Suprapubic skin (tissue), 4 donors: Measurements from ENCODE around the gene FBXO3. TPM values are rescaled to one million over a fixed set of nuclear protein-coding genes. Genes with fewer than 3 reads are reported as not detected.
A peak's percentile ranks its signal among the peaks of the same experiment; 100 is the strongest.
"Not testable (repeated sequence)": the region's sequence is repeated elsewhere in the genome, so short reads cannot be mapped to it uniquely, and the experiment has no call there.

Experiments used
- DNase-seq, 2 donors: peaks; one replicate each; pipeline ENCODE4 v3.0.0-alpha.2; 2019; ENCODE audit warnings: low spot score in 2 of 2
- H3K27ac ChIP-seq: fragments of 200-600 bp; sonication (generic); one replicate; pipeline ENCODE4 v1.5.1; 2019
- H3K27me3 ChIP-seq: fragments of 200-600 bp; sonication (generic); one replicate; pipeline ENCODE4 v1.5.1; 2019
- H3K36me3 ChIP-seq: fragments of 200-600 bp; sonication (generic); one replicate; pipeline ENCODE4 v1.5.1; 2019
- H3K4me1 ChIP-seq: fragments of 200-600 bp; sonication (generic); one replicate; pipeline ENCODE4 v1.5.1; 2019
- H3K4me3 ChIP-seq: fragments of 200-600 bp; sonication (generic); one replicate; pipeline ENCODE4 v1.5.1; 2019; ENCODE audit warnings: mild to moderate bottlenecking
- H3K9me3 ChIP-seq: fragments of 200-600 bp; sonication (generic); one replicate; pipeline ENCODE4 v1.5.1; 2019
- EP300 ChIP-seq: sonication (generic); formaldehyde crosslinking; IDR thresholded peaks from one replicate; pipeline ENCODE4 v1.6.1; 2017; ENCODE audit warnings: antibody characterized with exemption
- POLR2A ChIP-seq, 2 donors: fragments of 450-650 bp; IDR thresholded peaks; one replicate each; pipeline ENCODE4 v1.6.1; 2017; ENCODE audit warnings: antibody characterized with exemption in 2 of 2, mild to moderate bottlenecking in 2 of 2, moderate library complexity in 2 of 2
- POLR2AphosphoS5 ChIP-seq, 3 donors: sonication (generic); formaldehyde crosslinking; IDR thresholded peaks; one replicate each; pipeline ENCODE4 v1.6.1; 2017; ENCODE audit warnings: antibody characterized with exemption in 3 of 3
- WGBS: methylation state at CpG from one replicate; pipeline ENCODE4 v1.1.5; 2018; 5-methylcytosine and 5-hydroxymethylcytosine counted together
- total RNA-seq, 4 donors: library from RNA; depleted of rRNA; stranded (reverse); fragments of >200 nt; gene quantifications; one replicate each; pipeline ENCODE4 v1.1.0, GENCODE V29; 2016
- TF ChIP-seq, protein P1 (sequence below), 2 donors: fragments of 200-600 bp in 1 of 2; fragments of 450-650 bp in 1 of 2; sonication (generic) in 1 of 2; IDR thresholded peaks; one replicate each; pipeline ENCODE4 v1.5.1; 2016 to 2019; ENCODE audit warnings: antibody characterized with exemption in 2 of 2, mild to moderate bottlenecking in 1 of 2, moderate library complexity in 1 of 2

Gene FBXO3
- total RNA-seq, 4 donors from 2014 or later, result 35.4 to 47.5 (median 44.3) TPM

DNA sequence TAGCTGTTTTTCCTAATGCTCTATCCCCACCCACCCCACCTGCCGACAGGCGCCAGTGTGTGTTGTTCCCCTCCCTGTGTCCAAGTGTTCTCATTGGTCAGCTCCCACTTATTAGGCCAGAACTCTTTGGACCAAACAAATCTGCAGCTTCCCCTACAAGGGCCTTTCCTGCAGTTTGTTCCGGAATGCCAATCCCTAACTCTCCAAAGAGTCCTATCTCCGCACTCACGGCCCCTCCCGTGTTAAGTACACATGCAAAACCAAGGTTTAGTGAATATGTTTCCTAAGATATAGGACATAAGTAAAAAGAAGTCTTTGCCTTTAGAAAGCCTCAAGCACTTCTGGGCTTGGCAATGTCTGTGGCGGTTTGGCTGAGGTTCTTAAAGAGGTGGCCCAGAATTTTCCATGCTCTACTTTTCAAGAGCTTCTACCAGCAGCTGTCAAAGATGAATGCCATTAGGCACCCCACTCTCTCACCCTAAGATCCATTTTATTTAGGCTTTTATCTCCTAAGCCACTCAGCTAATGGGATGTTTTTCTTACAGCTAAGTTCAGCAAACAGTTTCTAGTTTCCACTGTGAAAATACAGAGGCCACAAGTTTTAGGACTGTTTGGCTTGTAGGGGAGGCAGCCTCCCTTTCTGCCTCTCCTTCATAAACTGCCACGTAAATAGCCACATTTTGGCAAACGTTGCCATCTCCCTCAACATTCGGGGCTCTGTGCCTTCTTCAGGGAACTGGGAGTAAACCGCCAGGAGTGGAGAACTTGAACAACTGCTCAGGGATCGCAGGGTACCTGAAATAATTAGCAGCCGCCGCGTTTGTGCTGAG lies 39.7 kb downstream of the FBXO3 start:
- H3K36me3 ChIP-seq, result peaks cover 5% of the 10 kb centered on the region
- peaks cover 61% of the 10 kb centered on the region for H3K4me1 ChIP-seq
- no peaks in the 10 kb centered on the region for H3K27me3 ChIP-seq
- TF ChIP-seq, protein P1, sequence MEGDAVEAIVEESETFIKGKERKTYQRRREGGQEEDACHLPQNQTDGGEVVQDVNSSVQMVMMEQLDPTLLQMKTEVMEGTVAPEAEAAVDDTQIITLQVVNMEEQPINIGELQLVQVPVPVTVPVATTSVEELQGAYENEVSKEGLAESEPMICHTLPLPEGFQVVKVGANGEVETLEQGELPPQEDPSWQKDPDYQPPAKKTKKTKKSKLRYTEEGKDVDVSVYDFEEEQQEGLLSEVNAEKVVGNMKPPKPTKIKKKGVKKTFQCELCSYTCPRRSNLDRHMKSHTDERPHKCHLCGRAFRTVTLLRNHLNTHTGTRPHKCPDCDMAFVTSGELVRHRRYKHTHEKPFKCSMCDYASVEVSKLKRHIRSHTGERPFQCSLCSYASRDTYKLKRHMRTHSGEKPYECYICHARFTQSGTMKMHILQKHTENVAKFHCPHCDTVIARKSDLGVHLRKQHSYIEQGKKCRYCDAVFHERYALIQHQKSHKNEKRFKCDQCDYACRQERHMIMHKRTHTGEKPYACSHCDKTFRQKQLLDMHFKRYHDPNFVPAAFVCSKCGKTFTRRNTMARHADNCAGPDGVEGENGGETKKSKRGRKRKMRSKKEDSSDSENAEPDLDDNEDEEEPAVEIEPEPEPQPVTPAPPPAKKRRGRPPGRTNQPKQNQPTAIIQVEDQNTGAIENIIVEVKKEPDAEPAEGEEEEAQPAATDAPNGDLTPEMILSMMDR (IDR thresholded peaks at IDR 0.05), result no peak
- TF ChIP-seq EP300 (no peak), POLR2AphosphoS5 (IDR thresholded peaks at IDR 0.05) (no peak), POLR2A (IDR thresholded peaks at IDR 0.05) (no peak)
- peak overlapping the region; percentile 89 for H3K4me3 ChIP-seq
- no peaks in the 10 kb centered on the region for H3K9me3 ChIP-seq
- peak; percentile 73 to 83 for DNase-seq
- WGBS, result 13% methylated on average over 15 of the region's 15 CpGs
- peak overlapping the region; percentile 99 for H3K27ac ChIP-seq

DNA sequence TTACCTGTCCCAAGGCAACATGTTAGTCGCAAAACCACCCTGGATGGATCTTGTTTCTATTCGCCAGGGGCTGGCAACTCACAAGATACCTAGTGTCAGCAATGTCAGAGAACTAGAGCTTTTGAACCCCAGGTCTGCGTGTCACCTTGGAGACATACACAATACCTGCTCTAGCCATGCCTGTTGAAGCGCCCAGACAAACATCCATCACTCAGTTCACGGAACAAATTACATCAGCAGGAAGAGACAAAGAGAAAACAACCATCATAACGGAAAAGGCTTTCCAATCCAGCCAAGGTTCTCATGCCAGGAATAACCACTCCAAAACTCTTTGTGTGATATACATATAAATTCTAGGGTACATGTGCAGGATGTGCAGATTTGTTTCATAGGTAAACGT lies 40.3 kb downstream of the FBXO3 start:
- WGBS, result 47% methylated on average over 7 of the region's 7 CpGs
- TF ChIP-seq EP300, result no peak
- TF ChIP-seq POLR2A (IDR thresholded peaks at IDR 0.05), result no peak
- TF ChIP-seq POLR2AphosphoS5 (IDR thresholded peaks at IDR 0.05), result no peak
- TF ChIP-seq, protein P1 (IDR thresholded peaks at IDR 0.05), result no peak
- no peak for DNase-seq
- H3K9me3 ChIP-seq, result no peaks in the 10 kb centered on the region
- peak overlapping the region; percentile 99 for H3K27ac ChIP-seq
- H3K4me3 ChIP-seq, result peak overlapping the region; percentile 89
- H3K36me3 ChIP-seq, result peaks cover 5% of the 10 kb centered on the region
- H3K27me3 ChIP-seq, result no peaks in the 10 kb centered on the region
- peaks cover 68% of the 10 kb centered on the region for H3K4me1 ChIP-seq

DNA sequence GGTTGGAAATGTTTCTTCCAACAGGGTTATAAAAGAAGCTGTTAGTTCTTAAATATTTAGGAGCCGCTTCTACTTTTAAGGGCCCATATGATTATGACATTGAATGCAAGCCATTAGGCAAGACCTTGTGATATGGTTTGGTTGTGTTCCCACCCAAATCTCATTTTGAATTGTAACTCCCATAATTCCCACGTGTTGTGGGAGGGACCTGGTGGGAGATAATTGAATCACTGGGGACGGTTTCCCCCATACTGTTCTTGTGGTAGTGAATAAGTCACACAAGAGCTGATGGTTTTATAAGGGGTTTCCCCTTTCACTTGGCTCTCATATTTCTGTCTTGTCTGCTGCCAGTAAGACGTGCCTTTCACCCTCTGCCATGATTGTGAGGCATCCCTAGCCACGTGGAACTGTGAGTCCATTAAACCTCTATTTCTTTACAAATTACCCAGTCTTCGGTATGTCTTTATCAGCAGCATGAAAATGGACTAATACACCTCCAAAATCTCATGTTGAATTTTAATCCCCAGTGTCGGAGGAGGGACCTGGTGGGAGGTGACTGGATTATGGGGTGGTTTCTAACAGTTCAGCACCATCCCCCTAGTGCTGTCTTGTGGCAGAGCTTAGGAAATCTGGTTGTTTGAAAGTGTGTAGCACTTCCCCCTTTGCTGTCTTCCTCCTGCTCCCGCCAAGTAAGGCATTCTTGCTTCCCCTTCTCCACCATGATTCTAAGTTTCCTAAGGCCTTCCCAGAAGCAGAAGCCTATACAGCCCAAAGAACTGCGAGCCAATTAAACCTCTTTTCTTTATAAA lies 42.4 kb downstream of the FBXO3 start:
- Histone ChIP-seq H3K9me3 (no peaks in the 10 kb centered on the region), H3K36me3 (peaks cover 5% of the 10 kb centered on the region), H3K4me1 (peaks cover 68% of the 10 kb centered on the region), H3K27me3 (no peaks in the 10 kb centered on the region), H3K27ac (no peak overlapping the region), H3K4me3 (peak overlapping the region; percentile 7)
- 58% methylated on average over 9 of the region's 9 CpGs for WGBS
- TF ChIP-seq POLR2A (IDR thresholded peaks at IDR 0.05), result no peak
- TF ChIP-seq POLR2AphosphoS5 (IDR thresholded peaks at IDR 0.05), result no peak
- no peak for TF ChIP-seq EP300
- TF ChIP-seq, protein P1 (IDR thresholded peaks at IDR 0.05), result no peak
- DNase-seq, result no peak

DNA sequence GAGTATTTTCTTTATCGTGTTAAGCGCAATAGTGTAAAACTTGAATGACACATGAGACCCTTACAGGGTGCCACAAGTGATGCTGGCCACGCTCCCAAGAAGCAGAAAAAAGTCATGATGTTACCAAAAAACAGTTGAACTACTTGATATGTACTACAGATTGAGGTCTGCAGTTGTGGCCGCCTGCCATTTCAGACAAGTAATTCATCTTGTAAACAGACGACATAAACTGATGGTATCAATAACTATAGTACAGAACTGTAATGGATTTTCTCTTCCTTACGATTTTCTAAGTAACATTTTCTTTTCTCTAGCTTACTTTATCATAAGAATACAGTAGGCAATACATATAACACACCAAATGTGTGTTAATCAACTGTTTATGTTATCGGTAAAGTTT lies 43.6 kb downstream of the FBXO3 start:
- no peak overlapping the region for H3K27ac ChIP-seq
- TF ChIP-seq POLR2A (IDR thresholded peaks at IDR 0.05) (no peak), EP300 (no peak), POLR2AphosphoS5 (IDR thresholded peaks at IDR 0.05) (no peak)
- TF ChIP-seq, protein P1 (IDR thresholded peaks at IDR 0.05), result no peak
- H3K36me3 ChIP-seq, result peaks cover 5% of the 10 kb centered on the region
- H3K4me3 ChIP-seq, result peak overlapping the region; percentile 5
- no peaks in the 10 kb centered on the region for H3K27me3 ChIP-seq
- 66% methylated on average over 7 of the region's 7 CpGs for WGBS
- no peak for DNase-seq
- peaks cover 75% of the 10 kb centered on the region for H3K4me1 ChIP-seq
- no peaks in the 10 kb centered on the region for H3K9me3 ChIP-seq

DNA sequence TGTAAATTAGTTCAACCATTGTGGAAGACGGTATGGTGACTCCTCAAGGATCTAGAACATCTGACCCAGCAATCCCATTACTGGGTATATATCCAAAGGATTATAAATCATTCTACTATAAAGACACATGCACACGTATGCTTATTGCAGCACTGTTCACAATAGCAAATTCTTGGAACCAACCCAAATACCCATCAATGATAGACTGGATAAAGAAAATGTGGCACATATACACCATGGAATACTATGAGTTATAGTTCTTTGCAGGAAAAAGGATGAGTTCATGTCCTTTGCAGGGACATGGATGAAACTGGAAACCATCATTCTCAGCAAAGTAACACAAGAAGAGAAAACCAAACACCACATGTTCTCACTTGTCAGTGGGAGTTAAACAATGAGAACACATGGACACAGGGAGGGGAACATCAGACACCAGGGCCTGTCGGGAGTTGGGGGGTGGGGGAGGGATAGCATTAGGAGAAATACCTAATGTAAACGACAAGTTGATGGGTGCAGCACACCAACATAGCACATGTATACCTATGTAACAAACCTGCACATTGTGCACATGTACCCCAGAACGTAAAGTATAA lies 45.2 kb downstream of the FBXO3 start:
- not testable (repeated sequence) for H3K9me3 ChIP-seq, H3K27me3 ChIP-seq, H3K27ac ChIP-seq, DNase-seq, H3K36me3 ChIP-seq, H3K4me3 ChIP-seq
- 69% methylated on average over 5 of the region's 5 CpGs for WGBS
- peaks cover 85% of the 10 kb centered on the region for H3K4me1 ChIP-seq

DNA sequence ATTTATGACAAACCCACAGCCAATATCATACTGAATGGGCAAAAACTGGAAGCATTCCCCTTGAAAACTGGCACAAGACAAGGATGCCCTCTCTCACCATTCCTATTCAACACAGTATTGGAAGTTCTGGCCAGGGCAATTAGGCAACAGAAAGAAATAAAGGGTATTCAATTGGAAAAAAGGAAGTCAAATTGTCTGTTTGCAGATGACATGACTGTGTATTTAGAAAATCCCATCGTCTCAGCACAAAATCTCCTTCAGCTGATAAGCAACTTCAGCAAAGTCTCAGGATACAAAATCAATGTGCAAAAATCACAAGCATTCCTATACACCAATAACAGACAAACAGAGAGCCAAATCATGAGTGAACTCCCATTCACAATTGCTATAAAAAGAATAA lies 46.8 kb downstream of the FBXO3 start:
- H3K9me3 ChIP-seq, DNase-seq, H3K27ac ChIP-seq, H3K4me3 ChIP-seq, H3K27me3 ChIP-seq, H3K36me3 ChIP-seq: not testable (repeated sequence)
- WGBS, result 55% methylated on average over 1 of the region's 1 CpG
- peaks cover 85% of the 10 kb centered on the region for H3K4me1 ChIP-seq
